H54 (cell line): Measurements from ENCODE around the gene KLRK1.
"Not testable (repeated sequence)": the region's sequence is repeated elsewhere in the genome, so short reads cannot be mapped to it uniquely, and the experiment has no call there.

Source experiments
- DNase-seq: peaks from one replicate; pipeline ENCODE4 v3.0.0; 2011; ENCODE audit warnings: low spot score, mixed read lengths; ENCODE audit not compliant: insufficient read length
- FAIRE-seq: peaks from 3 replicates; lab custom pipeline; 2011; peaks lifted over from hg19 to GRCh38; lab: Jason Lieb, UNC
- POLR2A ChIP-seq: IDR thresholded peaks from 2 replicates; pipeline ENCODE4 v1.6.1; 2011; ENCODE audit warnings: low read depth, mild to moderate bottlenecking, low read length

KLRK1 gene

GRCh38 chr12:10389904-10390303, at the start of gene KLRK1:
Gene KLRK1, minus strand, starts transcription at chr12:10390041. Its CDS starts 1,231 bp downstream, at chr12:10388810.
- no peak for TF ChIP-seq POLR2A
- no peak for FAIRE-seq
- DNase-seq: no peak

- not testable (repeated sequence) for DNase-seq
- peak; percentile 100 for FAIRE-seq
Observed at GRCh38 chr12:10437601-10438000, 47.8 kb upstream of the KLRK1 start.

DNA sequence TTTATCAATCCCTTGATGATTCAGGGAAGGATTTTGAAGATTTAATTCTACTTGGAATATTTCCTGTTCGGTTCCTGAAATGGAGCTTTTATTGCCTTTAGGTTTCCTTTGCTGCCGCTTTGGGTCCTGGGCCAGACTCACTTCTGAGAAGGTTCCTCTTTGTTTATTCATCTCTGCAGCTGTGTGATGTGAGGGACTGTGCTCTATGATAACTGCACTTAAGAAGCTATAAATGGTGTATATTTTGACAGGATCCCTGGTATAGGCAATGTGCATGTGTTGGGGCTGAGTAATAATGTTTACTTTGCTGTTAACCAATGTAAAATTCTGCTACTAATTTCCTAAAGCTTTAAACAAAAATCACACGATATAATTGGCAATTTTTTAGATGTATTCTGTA, 46.0 kb upstream of the KLRK1 start, which contains the start of gene KLRC2:
TSS of gene KLRC2 (minus strand) at position 195 of the 400 bp plus-strand sequence. CDS start at position 171, 24 bp downstream.
- not testable (repeated sequence) for DNase-seq
- FAIRE-seq: peak; percentile 94

GRCh38 chr12:10430623-10431022, 40.8 kb upstream of the KLRK1 start:
- FAIRE-seq: peak; percentile 84
- not testable (repeated sequence) for DNase-seq

- FAIRE-seq, DNase-seq: not testable (repeated sequence)
Observed at GRCh38 chr12:10425938-10426337, 36.1 kb upstream of the KLRK1 start.

DNA sequence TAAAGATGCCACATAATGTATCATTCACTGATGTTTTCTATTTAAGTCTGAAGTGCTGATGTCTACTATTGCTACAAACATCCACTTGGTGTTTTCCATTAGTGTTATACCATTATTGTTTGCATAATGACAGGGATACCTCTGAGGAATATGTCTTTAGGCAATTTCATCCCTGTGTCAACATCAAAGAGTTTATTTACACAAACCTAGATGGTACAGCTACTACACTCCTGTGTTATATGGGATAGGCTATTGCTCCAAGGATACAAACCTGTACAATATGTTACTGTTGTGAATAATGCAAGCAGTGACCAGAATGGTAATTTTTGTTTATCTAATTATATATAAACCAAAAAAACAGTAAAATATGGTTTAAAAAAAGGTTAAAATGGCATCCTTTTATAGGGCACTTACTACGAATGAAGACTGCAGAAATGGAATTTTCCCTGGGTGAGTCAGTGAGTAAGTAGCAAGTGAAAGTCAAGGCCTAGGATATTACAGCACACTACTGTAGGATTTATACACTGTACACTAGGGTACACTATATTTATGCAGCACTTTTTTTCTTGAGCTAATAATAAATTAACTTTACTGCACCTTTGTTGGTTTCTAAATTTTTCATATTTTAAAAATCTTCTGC, 34.5 kb upstream of the KLRK1 start:
- FAIRE-seq: peak; percentile 94
- not testable (repeated sequence) for DNase-seq

DNA sequence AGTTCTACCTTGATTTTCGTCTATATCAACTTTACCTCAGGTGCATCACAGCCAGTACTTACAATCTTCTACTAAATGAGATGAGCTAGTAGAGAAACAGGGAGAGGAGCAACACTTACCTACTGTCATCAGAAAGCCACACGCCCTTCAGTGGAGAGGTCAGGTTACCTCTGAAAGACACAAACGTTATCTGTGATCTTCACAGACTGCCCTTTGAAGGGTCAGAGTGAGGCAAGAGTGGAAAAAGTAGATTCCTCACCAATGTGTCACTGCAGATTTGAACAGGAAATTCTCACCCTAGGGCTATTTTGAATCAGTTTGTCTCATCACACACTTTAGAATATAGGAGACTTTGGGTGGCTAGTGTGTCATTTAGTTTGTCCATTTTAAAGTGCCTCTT, 32.3 kb upstream of the KLRK1 start:
- not testable (repeated sequence) for DNase-seq
- peak; percentile 100 for FAIRE-seq

GRCh38 chr12:10420334-10420733, 30.5 kb upstream of the KLRK1 start, which contains the start of gene KLRC3:
Gene KLRC3, minus strand, starts transcription at chr12:10420595. Its CDS starts 45 bp downstream, at chr12:10420550.
- not testable (repeated sequence) for DNase-seq
- FAIRE-seq: peak; percentile 81

GRCh38 chr12:10409392-10409791, 19.6 kb upstream of the KLRK1 start, which contains the start of gene KLRC4:
Gene KLRC4, minus strand, starts transcription at chr12:10409757. Its CDS starts 182 bp downstream, at chr12:10409575.
- no peak for TF ChIP-seq POLR2A
- FAIRE-seq (peak; percentile 79), DNase-seq (no peak)

- DNase-seq: no peak
- FAIRE-seq: no peak
- no peak for TF ChIP-seq POLR2A
Observed at GRCh38 chr12:10408842-10409241, 19.0 kb upstream of the KLRK1 start.

GRCh38 chr12:10406725-10407124, 16.9 kb upstream of the KLRK1 start:
- no peak for TF ChIP-seq POLR2A
- FAIRE-seq (no peak), DNase-seq (no peak)

DNA sequence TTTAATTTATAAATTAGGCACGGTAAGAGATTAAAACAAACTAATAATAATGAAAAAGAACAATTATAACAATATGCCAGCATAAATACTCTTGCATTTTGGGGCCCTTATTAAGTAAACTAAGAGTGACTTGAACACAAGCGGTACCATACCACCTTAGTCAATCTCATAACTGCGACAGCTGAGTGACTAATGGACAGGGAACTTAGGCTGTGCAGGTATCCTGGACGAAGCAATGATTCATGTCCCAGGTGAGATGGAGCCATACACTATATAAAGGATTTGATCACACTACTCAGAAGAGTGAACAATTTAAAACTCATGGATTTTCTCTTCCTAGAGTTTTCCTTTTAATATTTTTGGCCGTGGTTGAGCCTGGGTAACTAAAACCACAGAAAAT, 15.5 kb upstream of the KLRK1 start:
- DNase-seq: no peak

DNA sequence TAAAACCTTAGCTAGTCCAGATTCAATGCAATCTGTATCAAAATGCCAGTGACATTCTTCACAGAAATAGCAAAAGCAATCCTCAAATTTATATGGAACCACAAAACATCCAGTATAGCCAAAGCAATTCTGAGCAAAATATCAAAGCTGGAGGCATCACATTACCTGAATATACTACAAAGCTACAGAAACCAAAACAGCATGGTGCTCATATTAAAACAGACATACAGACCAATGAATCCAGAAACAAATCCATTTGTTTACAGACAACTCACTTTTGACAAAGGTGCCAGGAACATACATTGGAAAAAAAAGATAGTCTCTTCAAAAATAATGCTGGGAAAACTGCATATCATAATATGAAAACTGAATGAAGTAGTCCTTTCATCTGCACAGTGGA, 15.0 kb upstream of the KLRK1 start:
- no peak for TF ChIP-seq POLR2A
- no peak for FAIRE-seq

More for the DNA sequence above, 15.5 kb upstream of the KLRK1 start:
- TF ChIP-seq POLR2A: no peak
- FAIRE-seq: no peak

DNA sequence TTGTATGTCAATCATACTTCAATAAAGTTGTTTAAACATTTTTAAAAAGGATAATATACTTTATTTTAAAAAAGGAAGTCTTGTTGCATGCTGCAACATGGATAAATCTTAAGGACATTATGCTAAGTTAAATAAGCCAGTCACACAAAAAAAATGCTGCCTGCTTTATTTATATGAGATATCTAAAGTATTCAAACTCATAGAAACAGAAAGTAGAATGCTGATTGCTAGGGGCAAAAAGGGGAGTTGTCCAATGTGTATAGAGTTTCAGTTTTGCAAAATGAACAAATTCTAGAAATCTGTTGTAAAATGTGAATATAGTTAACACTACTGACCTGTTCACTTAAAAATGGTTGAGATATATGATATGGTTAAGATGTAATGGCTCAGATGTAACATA, 11.0 kb upstream of the KLRK1 start:
- FAIRE-seq (no peak), DNase-seq (no peak)
- TF ChIP-seq POLR2A: no peak

More for the DNA sequence above, 15.0 kb upstream of the KLRK1 start:
- DNase-seq: no peak

DNA sequence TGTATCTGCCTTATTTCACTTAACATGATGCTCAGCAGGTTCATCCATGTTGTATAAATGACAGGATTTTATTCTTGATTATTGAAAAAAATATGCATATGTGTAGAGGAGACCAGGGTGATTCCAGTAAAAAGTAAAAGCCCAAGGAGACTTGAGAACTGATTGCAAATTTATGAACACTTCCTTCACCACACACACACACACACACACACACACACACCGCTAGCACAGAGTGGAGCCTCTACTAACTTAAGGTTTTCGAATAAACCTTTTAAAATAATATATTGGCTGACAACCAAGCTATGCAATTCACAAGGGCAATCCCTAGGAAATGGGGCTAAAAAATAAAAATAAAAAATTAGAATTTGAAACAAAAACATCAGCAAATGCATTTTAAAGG, 8.3 kb upstream of the KLRK1 start:
- DNase-seq (no peak), FAIRE-seq (no peak)
- TF ChIP-seq POLR2A: no peak
